WTC11 (cell line): ENCODE results near the gene S100PBP. TPM values are rescaled to one million over a fixed set of nuclear protein-coding genes. Genes with fewer than 3 reads are reported as not detected.

ENCODE experiments used
- ATAC-seq: fragments of 200-7000 bp; cut with Tn5 transposase; 2 replicates; pipeline ENCODE4 v1.10.0; 2021; ENCODE audit warnings: mild to moderate bottlenecking, moderate library complexity
- CTCF ChIA-PET: fragments of 300-600 bp; sonication (Branson Sonifier 250); formaldehyde crosslinking; loops from one replicate; lab custom pipeline; 2021; ENCODE audit warnings: antibody characterized with exemption; lab: Charles Lee
- POLR2A ChIA-PET: fragments of 350-600 bp; sonication (Branson Sonifier 250); formaldehyde crosslinking; loops from one replicate; lab custom pipeline; 2021; ENCODE audit warnings: antibody characterized with exemption; lab: Charles Lee
- DNase-seq: peaks from one replicate; pipeline ENCODE4 v3.0.0; 2021; ENCODE audit warnings: low spot score
- H3K27ac Mint-ChIP-seq: 2 replicates; pipeline ENCODE4 v1.8.0; 2021; ENCODE audit warnings: mixed read lengths
- H3K27me3 Mint-ChIP-seq: 2 replicates; pipeline ENCODE4 v1.8.0; 2021; ENCODE audit warnings: low read depth, mild to moderate bottlenecking, moderate library complexity, mixed read lengths
- H3K36me3 Mint-ChIP-seq: 2 replicates; pipeline ENCODE4 v1.8.0; 2021; ENCODE audit warnings: mixed read lengths
- H3K4me1 Mint-ChIP-seq: 2 replicates; pipeline ENCODE4 v1.8.0; 2022; ENCODE audit warnings: mixed read lengths
- H3K4me3 Mint-ChIP-seq: 2 replicates; pipeline ENCODE4 v1.8.0; 2021; ENCODE audit warnings: mild to moderate bottlenecking, moderate library complexity, mixed read lengths
- H3K9me3 Mint-ChIP-seq: 2 replicates; pipeline ENCODE4 v1.8.0; 2021; ENCODE audit warnings: mixed read lengths
- AR ChIP-seq: fragments of 250-450 bp; sonication (Bioruptor Pico); IDR thresholded peaks from 2 replicates; pipeline ENCODE4 v1.9.0; 2021; ENCODE audit warnings: mild to moderate bottlenecking
- CREM ChIP-seq: sonication (generic); formaldehyde crosslinking; IDR thresholded peaks from 2 replicates; pipeline ENCODE4 v1.8.1; 2022; ENCODE audit warnings: mild to moderate bottlenecking, missing genetic modification reagents, moderate library complexity
- E2F1 ChIP-seq: sonication (generic); formaldehyde crosslinking; IDR thresholded peaks from 2 replicates; pipeline ENCODE4 v1.8.0; 2022; ENCODE audit warnings: mild to moderate bottlenecking, missing genetic modification reagents
- E2F5 ChIP-seq: sonication (generic); formaldehyde crosslinking; IDR thresholded peaks from 2 replicates; pipeline ENCODE4 v1.8.1; 2022; ENCODE audit warnings: mild to moderate bottlenecking, moderate library complexity, missing genetic modification reagents
- EMX1 ChIP-seq: fragments of 250-450 bp; sonication (Bioruptor Pico); IDR thresholded peaks from 2 replicates; pipeline ENCODE4 v1.8.0; 2021; ENCODE audit warnings: mild to moderate bottlenecking
- ETV6 ChIP-seq: sonication (generic); formaldehyde crosslinking; IDR thresholded peaks from 2 replicates; pipeline ENCODE4 v1.8.1; 2022; ENCODE audit warnings: mild to moderate bottlenecking, missing genetic modification reagents
- IRF1 ChIP-seq: sonication (generic); formaldehyde crosslinking; IDR thresholded peaks from 2 replicates; pipeline ENCODE4 v1.8.0; 2023; ENCODE audit warnings: missing genetic modification reagents
- IRF2 ChIP-seq: sonication (generic); formaldehyde crosslinking; IDR thresholded peaks from 2 replicates; pipeline ENCODE4 v1.8.0; 2022; ENCODE audit warnings: low read depth, missing genetic modification reagents, borderline replicate concordance
- MLX ChIP-seq: sonication (generic); formaldehyde crosslinking; IDR thresholded peaks from 2 replicates; pipeline ENCODE4 v1.8.1; 2023; ENCODE audit warnings: mild to moderate bottlenecking, missing genetic modification reagents, moderate library complexity
- NFATC4 ChIP-seq: fragments of 250-450 bp; sonication (Bioruptor Pico); IDR thresholded peaks from 2 replicates; pipeline ENCODE4 v1.9.0; 2021; ENCODE audit warnings: mild to moderate bottlenecking
- NR1H2 ChIP-seq: sonication (generic); formaldehyde crosslinking; IDR thresholded peaks from 2 replicates; pipeline ENCODE4 v1.9.0; 2021; ENCODE audit warnings: mild to moderate bottlenecking, moderate library complexity, missing genetic modification reagents
- NR3C1 ChIP-seq: sonication (generic); formaldehyde crosslinking; conservative IDR thresholded peaks from 2 replicates; pipeline ENCODE4 v1.8.1; 2023; ENCODE audit warnings: low read depth, mild to moderate bottlenecking, missing genetic modification reagents
- PRDM15 ChIP-seq: sonication (generic); formaldehyde crosslinking; IDR thresholded peaks from 2 replicates; pipeline ENCODE4 v1.8.0; 2022; ENCODE audit warnings: missing genetic modification reagents
- PREB ChIP-seq: sonication (generic); formaldehyde crosslinking; IDR thresholded peaks from 2 replicates; pipeline ENCODE4 v1.8.1; 2022; ENCODE audit warnings: mild to moderate bottlenecking, missing genetic modification reagents, moderate library complexity, borderline replicate concordance
- PRRX2 ChIP-seq: fragments of 250-450 bp; sonication (Bioruptor Pico); IDR thresholded peaks from 2 replicates; pipeline ENCODE4 v1.8.0; 2021; ENCODE audit warnings: mild to moderate bottlenecking
- RORB ChIP-seq: fragments of 250-450 bp; sonication (Bioruptor Pico); IDR thresholded peaks from 2 replicates; pipeline ENCODE4 v1.9.0; 2021; ENCODE audit warnings: mild to moderate bottlenecking
- SMAD3 ChIP-seq: sonication (generic); formaldehyde crosslinking; IDR thresholded peaks from 2 replicates; pipeline ENCODE4 v1.8.0; 2022; ENCODE audit warnings: missing genetic modification reagents, mild to moderate bottlenecking, borderline replicate concordance
- TEAD4 ChIP-seq: sonication (generic); formaldehyde crosslinking; IDR thresholded peaks from 2 replicates; pipeline ENCODE4 v1.8.0; 2022; ENCODE audit warnings: mild to moderate bottlenecking, missing genetic modification reagents
- ZNF121 ChIP-seq: sonication (generic); formaldehyde crosslinking; IDR thresholded peaks from 2 replicates; pipeline ENCODE4 v1.8.0; 2023; ENCODE audit warnings: missing genetic modification reagents
- ZNF219 ChIP-seq: sonication (generic); formaldehyde crosslinking; IDR thresholded peaks from 2 replicates; pipeline ENCODE4 v1.8.0; 2023; ENCODE audit warnings: missing genetic modification reagents, mild to moderate bottlenecking, borderline replicate concordance
- ZNF423 ChIP-seq: fragments of 250-450 bp; sonication (Bioruptor Pico); IDR thresholded peaks from 2 replicates; pipeline ENCODE4 v2.1.2; 2022; ENCODE audit warnings: mild to moderate bottlenecking, moderate library complexity
- total RNA-seq: library from RNA; stranded (reverse); gene quantifications from 3 replicates; pipeline ENCODE4 v1.2.3, GENCODE V29; 2021

S100PBP gene
- total RNA-seq, 1 experiment from 2014 or later = 62.9 TPM

- Mint-ChIP-seq H3K27ac (peak overlapping the region; percentile 84; the same call in 1 of the 2 replicates), H3K4me3 (no peak overlapping the region), H3K4me1 (peaks cover 27% of the 10 kb centered on the region), H3K36me3 (peaks cover 41% of the 10 kb centered on the region), H3K9me3 (no peaks in the 10 kb centered on the region), H3K27me3 (no peaks in the 10 kb centered on the region)
- ATAC-seq (no peak), DNase-seq (no peak)
- POLR2A ChIA-PET = interaction anchor here (0.5 to 4.7 kb wide), 8 partner anchors 16 to 98 kb away, joined by 3 to 39 read pairs (median 4); no protein-coding TSS in a partner anchor
- CTCF ChIA-PET = interaction anchor here (0.6 to 10.0 kb wide), 13 partner anchors 10 to 254 kb away, joined by 3 to 262 read pairs (median 8); partner anchors contain the start of gene SYNC
- no peak for TF ChIP-seq E2F5 (CRISPR knock-in tag)
- peak; percentile 53; the same call in 1 of the 2 replicates for TF ChIP-seq SMAD3 (CRISPR knock-in tag)
- TF ChIP-seq ETV6 (CRISPR knock-in tag) = peak; percentile 7; the same call in 1 of the 2 replicates
- TF ChIP-seq NFATC4 (CRISPR knock-in tag) = 0 out of 2 replicates have a peak, but pooled peaks have one; percentile 56
Measured at GRCh38 chr1:32774464-32774808, 43.0 kb upstream of the S100PBP start.

- POLR2A ChIA-PET = interaction anchor here (0.9 to 4.7 kb wide), 8 partner anchors 20 to 99 kb away, joined by 3 to 39 read pairs (median 4); partner anchors contain the start of genes S100PBP and YARS1
- H3K27ac Mint-ChIP-seq = no peak overlapping the region; the same call in 1 of the 2 replicates
Measured at GRCh38 chr1:32774950-32775634, 42.4 kb upstream of the S100PBP start.

More at GRCh38 chr1:32774950-32775634, 42.4 kb upstream of the S100PBP start:
- no peak for TF ChIP-seq PREB
- no peak for TF ChIP-seq PRRX2 (CRISPR knock-in tag)
- TF ChIP-seq RORB (CRISPR knock-in tag) = no peak
- TF ChIP-seq ZNF423 (CRISPR knock-in tag) = no peak
- TF ChIP-seq MLX (CRISPR knock-in tag) = no peak
- TF ChIP-seq IRF1 (CRISPR knock-in tag) = no peak
- no peak for TF ChIP-seq E2F1 (CRISPR knock-in tag)
- TF ChIP-seq ZNF219 (CRISPR knock-in tag) = no peak
- TF ChIP-seq CREM = no peak
- TF ChIP-seq EMX1 (CRISPR knock-in tag) = no peak; the same call in 1 of the 2 replicates
- TF ChIP-seq PRDM15 (CRISPR knock-in tag) = no peak
- TF ChIP-seq TEAD4 (CRISPR knock-in tag) = no peak
- TF ChIP-seq AR = no peak
- no peak for TF ChIP-seq IRF2
- TF ChIP-seq NR3C1 (CRISPR knock-in tag) = no peak
- TF ChIP-seq ZNF121 (CRISPR knock-in tag) = no peak
- TF ChIP-seq NR1H2 (CRISPR knock-in tag) = no peak
- ATAC-seq (no peak), DNase-seq (no peak)
- Mint-ChIP-seq H3K4me3 (no peak overlapping the region), H3K27me3 (no peaks in the 10 kb centered on the region), H3K9me3 (no peaks in the 10 kb centered on the region), H3K4me1 (peaks cover 25% of the 10 kb centered on the region), H3K36me3 (peaks cover 46% of the 10 kb centered on the region)
- CTCF ChIA-PET = interaction anchor here (0.6 to 10.0 kb wide), 14 partner anchors 8 to 714 kb away, joined by 3 to 262 read pairs (median 7); partner anchors contain the start of gene SYNC
